A673 (cell line): ENCODE measurements around the gene SRGAP1. TPM values are rescaled to one million over a fixed set of nuclear protein-coding genes. Genes with fewer than 3 reads are reported as not detected.

ENCODE experiments used
- BruUV-seq: library from RNA; stranded (reverse); fragments of 400-500 nt; replicated peaks from 2 replicates; lab custom pipeline; 2021; lab: Mats Ljungman, UMichigan
- CTCF ChIA-PET: fragments of 300-600 bp; sonication (Branson Sonifier 250); formaldehyde crosslinking; loops from one replicate; lab custom pipeline; 2022; ENCODE audit warnings: antibody characterized with exemption; lab: Charles Lee
- POLR2A ChIA-PET: fragments of 300-600 bp; sonication (Branson Sonifier 250); formaldehyde crosslinking; loops from one replicate; lab custom pipeline; 2022; ENCODE audit warnings: antibody characterized with exemption; ENCODE audit not compliant: low non-redundant PET; lab: Charles Lee
- DNase-seq: peaks from one replicate; pipeline ENCODE4 v3.0.0-alpha.2; 2015; ENCODE audit warnings: low spot score
- H3K27ac ChIP-seq: fragments of 200-600 bp; sonication (generic); 2 replicates; pipeline ENCODE4 v1.5.1; 2016; ENCODE audit warnings: mixed run types, low read depth, mild to moderate bottlenecking, mixed read lengths, antibody characterized with exemption, low read length; ENCODE audit not compliant: poor library complexity, severe bottlenecking
- H3K27me3 ChIP-seq: fragments of 200-600 bp; sonication (generic); replicated peaks from 2 replicates; pipeline ENCODE4 v1.6.1; 2017; ENCODE audit warnings: mixed run types, low read depth, mild to moderate bottlenecking, mixed read lengths, antibody characterized with exemption, low read length; ENCODE audit not compliant: insufficient read depth, poor library complexity
- H3K36me3 ChIP-seq: fragments of 200-600 bp; sonication (generic); 2 replicates; pipeline ENCODE4 v1.6.1; 2016; ENCODE audit warnings: mixed run types, mild to moderate bottlenecking, mixed read lengths, antibody characterized with exemption, low read length; ENCODE audit not compliant: insufficient read depth, poor library complexity, severe bottlenecking
- H3K4me1 ChIP-seq: fragments of 200-600 bp; sonication (generic); 2 replicates; pipeline ENCODE4 v1.6.1; 2017; ENCODE audit warnings: mixed run types, mild to moderate bottlenecking, mixed read lengths, antibody characterized with exemption, low read length; ENCODE audit not compliant: insufficient read depth, poor library complexity, severe bottlenecking
- H3K4me3 ChIP-seq: fragments of 200-600 bp; sonication (generic); 2 replicates; pipeline ENCODE4 v1.5.1; 2016; ENCODE audit warnings: low read depth, mixed run types, mild to moderate bottlenecking, mixed read lengths, low read length; ENCODE audit not compliant: poor library complexity, severe bottlenecking
- H3K9me3 ChIP-seq: fragments of 200-600 bp; sonication (generic); 2 replicates; pipeline ENCODE4 v1.6.1; 2016; ENCODE audit warnings: mixed run types, low read depth, mild to moderate bottlenecking, mixed read lengths, antibody characterized with exemption, low read length; ENCODE audit not compliant: poor library complexity, severe bottlenecking
- EZH2 ChIP-seq: fragments of 200-600 bp; sonication (generic); IDR thresholded peaks from 2 replicates; pipeline ENCODE4 v1.6.1; 2017; ENCODE audit warnings: borderline replicate concordance, low read depth, mild to moderate bottlenecking, mixed read lengths, antibody characterized with exemption, low read length; ENCODE audit not compliant: poor library complexity, severe bottlenecking
- intact Hi-C: fragments of 100-400 bp; cut with micrococcal nuclease; formaldehyde crosslinking; loops from one replicate; pipeline ENCODE4 v1.10.0; 2022; ENCODE audit not compliant: unreplicated experiment
- total RNA-seq: library from RNA; stranded (reverse); gene quantifications from 2 replicates; pipeline ENCODE4 v1.2.3, GENCODE V29; 2021
- TF ChIP-seq, protein P1 (sequence below): fragments of 300-800, 200-600 bp; sonication (generic); conservative IDR thresholded peaks from 2 replicates; pipeline ENCODE4 v1.5.1; 2017; ENCODE audit warnings: low read depth, mild to moderate bottlenecking, antibody characterized with exemption, low read length, moderate library complexity, mixed read lengths

The SRGAP1 gene
- total RNA-seq, 1 experiment from 2014 or later, result 9.7 TPM

DNA sequence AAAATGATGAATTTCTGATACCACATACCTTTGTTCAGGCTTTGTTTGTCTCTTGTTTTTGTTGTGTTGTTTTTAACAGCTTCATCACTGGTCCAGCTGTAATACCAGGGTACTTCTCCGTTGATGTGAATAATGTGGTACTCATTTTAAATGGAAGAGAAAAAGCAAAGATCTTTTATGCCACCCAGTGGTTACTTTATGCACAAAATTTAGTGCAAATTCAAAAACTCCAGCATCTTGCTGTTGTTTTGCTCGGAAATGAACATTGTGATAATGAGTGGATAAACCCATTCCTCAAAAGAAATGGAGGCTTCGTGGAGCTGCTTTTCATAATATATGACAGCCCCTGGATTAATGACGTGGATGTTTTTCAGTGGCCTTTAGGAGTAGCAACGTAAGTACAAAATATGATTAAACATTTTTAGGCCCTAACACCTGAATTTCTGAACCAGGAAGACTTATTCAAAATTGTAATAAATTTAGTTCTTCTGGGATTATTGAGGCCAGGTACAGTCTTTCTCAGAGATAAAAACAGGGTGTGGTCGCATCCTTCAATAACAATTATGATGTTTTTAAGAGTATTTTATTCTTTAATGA lies 42.4 kb upstream of the SRGAP1 start:
- CTCF ChIA-PET, result interaction anchor here (0.7 kb wide), 1 partner anchor 510 kb away, joined by 4 read pairs; no protein-coding TSS in a partner anchor
- Histone ChIP-seq H3K4me1 (no peaks in the 10 kb centered on the region), H3K27ac (no peak overlapping the region), H3K4me3 (no peak overlapping the region), H3K27me3 (no peaks in the 10 kb centered on the region), H3K36me3 (no peaks in the 10 kb centered on the region), H3K9me3 (no peaks in the 10 kb centered on the region)
- intact Hi-C loops, result loop anchor here (2.0 to 5.0 kb wide), 3 partner anchors 129 to 697 kb away; no protein-coding TSS in a partner anchor
- POLR2A ChIA-PET, result no interaction called here
- no TSS peak for BruUV-seq
- TF ChIP-seq EZH2, result no peak
- TF ChIP-seq, protein P1, sequence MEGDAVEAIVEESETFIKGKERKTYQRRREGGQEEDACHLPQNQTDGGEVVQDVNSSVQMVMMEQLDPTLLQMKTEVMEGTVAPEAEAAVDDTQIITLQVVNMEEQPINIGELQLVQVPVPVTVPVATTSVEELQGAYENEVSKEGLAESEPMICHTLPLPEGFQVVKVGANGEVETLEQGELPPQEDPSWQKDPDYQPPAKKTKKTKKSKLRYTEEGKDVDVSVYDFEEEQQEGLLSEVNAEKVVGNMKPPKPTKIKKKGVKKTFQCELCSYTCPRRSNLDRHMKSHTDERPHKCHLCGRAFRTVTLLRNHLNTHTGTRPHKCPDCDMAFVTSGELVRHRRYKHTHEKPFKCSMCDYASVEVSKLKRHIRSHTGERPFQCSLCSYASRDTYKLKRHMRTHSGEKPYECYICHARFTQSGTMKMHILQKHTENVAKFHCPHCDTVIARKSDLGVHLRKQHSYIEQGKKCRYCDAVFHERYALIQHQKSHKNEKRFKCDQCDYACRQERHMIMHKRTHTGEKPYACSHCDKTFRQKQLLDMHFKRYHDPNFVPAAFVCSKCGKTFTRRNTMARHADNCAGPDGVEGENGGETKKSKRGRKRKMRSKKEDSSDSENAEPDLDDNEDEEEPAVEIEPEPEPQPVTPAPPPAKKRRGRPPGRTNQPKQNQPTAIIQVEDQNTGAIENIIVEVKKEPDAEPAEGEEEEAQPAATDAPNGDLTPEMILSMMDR, result peak; percentile 65
- DNase-seq, result peak; percentile 55

DNA sequence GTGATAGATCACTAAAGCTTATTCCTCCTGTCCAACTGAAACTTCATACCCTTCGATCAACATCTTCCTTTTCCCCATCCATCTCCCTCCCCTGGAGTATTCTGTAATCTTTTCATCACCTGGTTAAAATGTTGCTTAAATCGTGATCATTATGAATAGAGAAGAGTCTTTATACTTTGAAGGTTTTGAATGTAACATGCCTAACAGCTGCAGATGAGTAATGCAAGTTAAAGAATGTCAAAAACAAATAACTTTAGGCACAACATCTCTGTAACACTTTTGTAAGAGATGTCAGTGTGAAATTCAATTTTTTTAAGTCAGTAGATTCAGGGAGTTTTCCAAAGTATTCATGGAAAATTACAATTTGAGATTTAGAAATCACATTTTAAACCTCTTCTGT lies 39.8 kb upstream of the SRGAP1 start:
- no peaks in the 10 kb centered on the region for H3K27me3 ChIP-seq
- intact Hi-C loops, result loop anchor here (5.0 kb wide), 1 partner anchor 382 kb away; no protein-coding TSS in a partner anchor
- H3K4me1 ChIP-seq, result peaks cover 4% of the 10 kb centered on the region
- CTCF ChIA-PET, result no interaction called here
- H3K27ac ChIP-seq, result no peak overlapping the region
- TF ChIP-seq EZH2, result no peak
- TF ChIP-seq, protein P1, result no peak
- no peak overlapping the region for H3K4me3 ChIP-seq
- no TSS peak for BruUV-seq
- POLR2A ChIA-PET, result no interaction called here
- no peak for DNase-seq
- H3K36me3 ChIP-seq, result no peaks in the 10 kb centered on the region
- no peaks in the 10 kb centered on the region for H3K9me3 ChIP-seq

DNA sequence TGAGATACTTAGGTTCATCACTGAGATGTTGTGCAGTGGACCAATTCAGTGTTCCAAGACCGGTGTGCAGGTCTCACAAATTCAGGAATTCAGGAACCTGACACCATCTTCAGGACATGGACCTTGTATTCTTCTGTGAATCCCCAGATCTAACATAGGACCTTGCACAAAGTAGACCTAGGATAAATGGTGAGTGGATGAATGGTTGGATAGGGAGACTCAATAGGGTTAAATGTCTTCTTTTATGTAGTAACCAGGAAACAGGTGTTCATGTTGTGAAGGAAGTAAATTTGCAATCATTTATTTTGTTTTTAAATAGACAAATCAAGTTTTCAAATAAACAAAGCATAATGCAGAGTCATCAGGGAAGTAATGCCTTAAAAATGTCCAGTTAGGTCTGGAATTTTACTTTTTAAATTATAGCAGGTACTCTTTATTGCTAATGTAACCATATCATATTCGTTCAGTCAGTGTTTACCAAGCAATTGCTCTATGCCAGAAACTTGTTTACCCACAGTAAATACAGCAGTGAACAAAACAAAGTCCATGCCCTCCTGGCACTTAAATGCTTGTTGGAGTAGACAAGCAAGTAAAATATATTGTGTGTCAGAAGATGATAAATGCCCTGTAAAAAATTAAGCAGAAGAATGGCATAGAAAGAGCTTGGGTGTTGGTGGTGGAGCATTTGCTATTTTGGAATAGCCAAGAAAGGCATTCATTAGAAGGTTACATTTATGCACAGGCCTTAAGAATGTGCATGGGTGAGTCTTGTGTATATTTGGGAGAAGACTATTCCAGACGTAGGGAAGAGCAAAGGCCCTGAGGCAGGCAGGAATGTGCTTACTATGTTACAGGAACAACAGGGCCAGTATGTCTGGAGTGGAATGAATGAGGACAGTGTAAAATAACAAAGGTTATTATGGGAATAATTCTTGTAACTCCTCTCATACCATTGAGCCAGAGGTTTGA lies 38.5 kb upstream of the SRGAP1 start:
- Histone ChIP-seq H3K4me3 (no peak overlapping the region), H3K27ac (no peak overlapping the region), H3K27me3 (no peaks in the 10 kb centered on the region), H3K36me3 (no peaks in the 10 kb centered on the region), H3K9me3 (no peaks in the 10 kb centered on the region), H3K4me1 (peaks cover 4% of the 10 kb centered on the region)
- no TSS peak for BruUV-seq
- DNase-seq, result no peak
- intact Hi-C loops, result no loop called here
- CTCF ChIA-PET, result no interaction called here
- TF ChIP-seq, protein P1, result no peak
- no peak for TF ChIP-seq EZH2
- POLR2A ChIA-PET, result no interaction called here
